CD4-positive, alpha-beta T cell treated with Interleukin-15 for 1 hour (primary cell): ENCODE measurements around the gene MAGI1.

Experiments used
- DNase-seq: peaks from one replicate; pipeline ENCODE4 v3.0.0-alpha.2; 2020

MAGI1 gene

DNA sequence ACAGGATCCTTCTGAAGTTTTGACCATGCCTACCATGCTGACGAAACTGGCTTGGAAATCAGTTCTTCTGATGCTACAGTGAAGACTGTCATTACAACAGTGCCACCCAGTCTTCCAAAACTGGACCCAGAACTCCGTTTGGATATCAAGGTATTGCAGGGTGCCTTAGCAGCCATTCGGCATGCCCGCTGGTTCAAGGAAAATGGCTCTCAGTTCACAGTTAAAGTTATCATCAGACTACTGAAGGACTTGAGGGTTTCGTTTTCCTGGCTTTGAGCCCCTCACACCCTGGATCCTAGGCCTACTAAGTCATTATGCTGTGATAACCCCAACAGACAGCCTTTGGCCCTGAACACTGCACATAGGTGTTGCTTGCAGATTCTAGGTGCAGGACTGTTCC lies 351.0 kb downstream of the MAGI1 start:
- DNase-seq: no peak

DNA sequence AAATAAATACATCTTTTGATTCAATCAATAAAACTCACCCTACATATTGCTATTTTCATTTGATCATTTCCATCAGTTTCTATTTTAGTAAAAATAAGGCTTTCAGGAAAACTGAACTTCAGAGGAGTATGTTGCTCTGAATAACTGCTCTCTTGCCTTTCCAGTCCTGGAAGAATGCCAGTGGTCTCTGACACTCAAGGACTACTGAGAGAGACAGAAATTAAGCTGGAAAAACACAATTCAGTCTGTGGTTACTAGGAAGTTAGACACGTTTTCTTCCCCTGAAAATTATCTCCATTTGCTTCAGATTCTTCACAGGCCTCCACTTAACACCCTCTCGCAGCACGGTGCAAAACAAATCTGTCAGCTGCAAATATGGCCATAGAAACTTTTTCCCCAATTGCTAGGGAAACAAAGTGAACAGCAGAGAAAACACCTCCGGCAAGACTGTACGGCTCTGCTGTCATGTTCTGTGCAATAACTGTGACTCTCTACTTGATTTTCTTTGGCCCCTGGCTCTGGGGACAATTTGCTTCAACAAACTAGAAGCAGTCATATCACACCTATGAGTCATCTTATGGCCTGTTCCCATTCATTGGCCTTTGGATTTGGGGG lies 353.0 kb downstream of the MAGI1 start:
- DNase-seq: no peak

DNA sequence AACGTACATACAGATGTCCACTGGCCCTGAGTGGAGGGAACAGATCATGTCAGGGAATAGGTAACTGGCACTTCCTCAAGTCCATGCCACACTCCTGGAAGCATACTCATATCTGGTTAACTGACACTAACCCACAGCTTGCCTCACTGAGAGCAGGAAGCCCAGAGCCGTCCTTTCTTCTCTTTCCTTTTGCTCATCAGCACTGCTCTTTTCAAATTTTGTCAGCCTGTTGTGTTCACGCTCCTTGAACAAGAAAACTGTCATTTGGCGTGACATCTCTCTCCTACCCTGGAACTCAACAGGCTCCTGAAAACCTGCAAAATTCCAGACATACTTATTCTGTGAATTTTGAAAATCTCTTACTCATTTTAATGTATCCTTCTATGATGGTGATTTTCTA lies 360.2 kb downstream of the MAGI1 start:
- DNase-seq: no peak

- no peak for DNase-seq
These were observed 361.2 kb downstream of the MAGI1 start for GRCh38 chr3:65677486-65678010.

DNA sequence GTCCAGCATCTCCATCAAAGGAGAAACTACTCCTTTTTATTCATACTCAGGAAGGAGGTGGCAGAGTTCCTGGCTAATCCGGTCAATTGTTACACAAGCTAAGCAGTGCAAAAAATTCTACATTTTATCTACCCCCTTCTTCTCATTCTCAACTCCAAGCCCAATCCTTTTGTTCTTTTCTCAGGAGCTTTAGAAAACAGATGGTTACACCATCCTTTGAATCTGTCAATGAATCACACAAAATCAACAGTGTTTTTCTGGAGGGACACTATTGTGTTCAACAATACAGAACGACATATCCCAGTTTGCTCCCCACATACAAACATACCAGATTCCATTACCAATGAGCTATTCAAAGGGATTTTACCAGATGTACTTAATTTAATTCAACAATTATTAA lies 362.1 kb downstream of the MAGI1 start:
- no peak for DNase-seq

GRCh38 chr3:65675011-65675410 lies 363.7 kb downstream of the MAGI1 start:
- DNase-seq: no peak

DNA sequence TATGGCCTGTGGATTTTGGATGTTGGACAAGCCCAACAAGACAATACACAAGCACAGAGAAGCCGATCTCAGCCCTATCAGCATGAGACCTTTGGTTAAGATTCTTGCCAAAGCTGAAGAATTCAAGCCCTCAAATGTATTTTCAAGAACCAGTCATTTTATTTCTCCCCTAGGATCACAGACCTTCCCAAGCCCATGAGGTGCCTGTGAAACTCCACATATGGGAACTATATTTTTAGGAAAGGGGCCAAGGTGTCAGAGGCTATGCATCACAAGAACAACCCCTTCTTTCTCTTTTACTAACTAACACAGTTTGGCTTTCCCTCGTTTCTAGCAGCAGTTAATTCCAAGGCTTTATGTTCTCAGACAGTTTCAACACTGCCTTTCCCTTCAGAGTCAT lies 364.5 kb downstream of the MAGI1 start:
- DNase-seq: no peak

GRCh38 chr3:65672871-65673815 lies 365.6 kb downstream of the MAGI1 start:
- no peak for DNase-seq

DNA sequence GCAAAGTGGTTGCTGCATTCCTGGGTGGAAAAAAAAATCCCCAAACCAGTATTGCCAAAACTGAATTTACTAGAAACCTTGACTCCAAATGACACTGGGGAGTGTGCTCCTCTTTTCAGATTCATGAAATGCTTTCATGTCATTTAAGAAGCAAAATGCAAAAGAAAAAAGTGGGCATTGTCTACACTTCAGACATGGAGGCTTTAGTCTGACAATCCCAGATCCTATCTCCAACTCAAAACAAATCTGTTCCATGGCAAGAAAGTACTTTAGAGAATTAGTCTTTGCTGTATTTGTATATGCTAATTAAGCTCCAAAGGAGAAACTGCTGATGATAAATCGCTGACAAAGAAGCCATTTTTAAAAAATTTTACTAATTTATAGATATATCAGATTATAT lies 366.7 kb downstream of the MAGI1 start:
- no peak for DNase-seq

DNA sequence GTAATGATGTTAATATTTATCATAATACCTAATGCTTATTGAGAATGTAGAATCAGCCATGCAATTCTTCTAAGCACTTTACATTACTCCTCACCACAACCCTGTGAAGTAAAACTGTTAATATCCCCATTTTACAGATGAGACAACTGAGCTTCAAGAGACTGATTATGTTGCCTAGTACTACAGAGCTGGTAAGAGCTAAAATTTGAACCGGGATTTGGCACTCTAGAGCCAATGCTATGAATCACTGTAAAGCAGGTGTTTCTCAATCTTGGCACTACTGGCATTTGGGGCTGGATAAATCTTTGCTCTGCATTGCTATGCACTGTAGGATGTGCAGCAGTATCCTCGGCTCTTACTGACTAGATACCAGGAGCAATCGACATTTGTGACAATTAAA lies 367.7 kb downstream of the MAGI1 start:
- no peak for DNase-seq

- no peak for DNase-seq
These were observed 369.4 kb downstream of the MAGI1 start for GRCh38 chr3:65669163-65669875.

DNA sequence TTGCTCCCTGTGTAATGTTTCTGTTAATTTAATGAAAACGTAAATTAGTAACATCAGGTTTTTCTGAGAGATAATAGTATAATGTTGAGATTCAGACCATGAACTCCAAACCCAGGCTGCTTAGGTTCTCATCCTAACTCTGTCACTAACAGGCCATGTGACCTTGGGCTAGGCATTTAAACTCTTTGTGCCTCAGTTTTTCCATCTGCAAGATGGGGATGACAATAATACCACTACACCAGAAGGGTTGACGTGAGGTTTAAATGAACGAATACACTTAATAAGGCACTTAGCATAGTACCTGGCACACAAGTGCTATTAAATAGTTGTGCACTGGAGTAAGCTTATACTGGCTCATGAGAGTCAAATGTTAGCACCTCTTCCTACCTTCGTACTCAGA lies 370.8 kb downstream of the MAGI1 start:
- DNase-seq: no peak

DNA sequence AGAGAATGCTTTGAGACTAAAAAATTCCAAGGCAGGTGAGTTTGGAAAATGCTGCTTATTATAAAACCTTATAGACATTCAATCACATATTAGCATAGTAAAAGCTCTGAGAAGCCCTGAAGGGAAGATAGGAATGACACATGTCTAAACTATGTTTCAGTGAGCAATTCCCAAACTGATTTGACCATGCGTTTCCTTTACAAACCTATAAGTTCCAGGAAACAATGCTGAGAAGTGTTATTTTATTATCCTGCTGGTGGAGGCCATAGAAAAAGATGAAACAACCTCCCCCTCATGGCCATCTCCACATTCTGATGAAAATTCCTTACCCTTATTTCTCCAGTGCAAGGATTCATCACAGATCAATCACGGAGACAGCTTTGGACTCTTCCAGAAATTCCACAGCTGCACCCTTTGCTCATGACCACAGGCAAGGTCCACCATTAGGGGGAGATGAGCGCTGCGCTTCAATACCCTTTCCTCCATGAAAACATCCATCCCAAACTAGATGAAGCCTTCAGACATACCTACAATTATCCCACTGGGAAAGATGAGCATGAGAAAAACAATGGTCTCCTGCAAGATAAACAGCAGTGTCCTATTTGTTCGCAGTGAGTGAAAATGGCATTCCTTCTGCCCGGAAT lies 372.1 kb downstream of the MAGI1 start:
- DNase-seq: no peak

- no peak for DNase-seq
These were observed 372.8 kb downstream of the MAGI1 start for GRCh38 chr3:65665915-65666314.

GRCh38 chr3:65664931-65665330 lies 373.8 kb downstream of the MAGI1 start:
- no peak for DNase-seq

DNA sequence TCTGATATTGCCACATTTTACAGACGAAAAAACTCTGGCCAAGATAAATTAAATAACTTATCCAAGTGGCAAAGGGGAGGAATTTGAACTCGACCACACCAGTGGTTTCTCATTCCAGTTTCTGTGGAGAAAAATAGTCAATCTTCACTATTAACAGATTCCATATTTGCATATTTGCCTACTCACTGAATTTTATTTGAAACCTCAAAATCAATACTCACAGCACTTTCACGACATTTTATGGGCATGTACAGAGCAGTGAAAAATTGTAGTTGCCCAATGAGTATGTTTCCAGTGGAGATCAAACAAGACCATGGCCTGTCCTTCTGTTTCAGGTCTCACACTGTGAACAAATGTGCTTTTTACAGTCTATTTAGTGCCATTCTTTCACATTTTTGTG lies 374.3 kb downstream of the MAGI1 start:
- no peak for DNase-seq

- DNase-seq: no peak
These were observed 376.6 kb downstream of the MAGI1 start for GRCh38 chr3:65662095-65662494.

DNA sequence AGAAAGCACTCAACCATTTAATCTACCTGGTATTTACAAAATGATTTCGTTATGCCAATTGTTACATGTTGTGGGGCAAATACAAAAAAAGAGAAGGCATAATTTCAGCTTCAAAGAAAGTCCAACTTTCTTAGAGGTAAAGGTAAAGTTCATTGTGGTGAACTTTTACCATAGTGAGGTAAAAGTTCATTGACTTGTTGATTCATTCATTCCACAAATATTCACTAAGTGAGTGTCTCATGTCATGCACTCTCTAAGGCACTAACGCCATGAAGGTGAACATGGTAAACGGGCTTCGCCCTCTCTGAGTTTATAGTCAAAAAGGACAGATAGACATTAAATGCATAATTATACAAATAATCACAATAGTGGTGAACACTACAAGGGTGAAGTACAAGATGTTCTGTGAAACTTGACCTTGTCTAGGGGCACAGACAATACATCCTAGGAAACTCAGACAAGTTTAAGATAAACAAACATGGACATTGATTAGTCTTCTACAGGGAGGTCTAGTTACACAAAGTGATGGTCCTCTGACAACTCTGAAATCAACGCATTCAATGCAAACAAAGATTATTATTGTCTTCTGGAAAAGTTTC lies 378.6 kb downstream of the MAGI1 start:
- no peak for DNase-seq

GRCh38 chr3:65659396-65659795 lies 379.3 kb downstream of the MAGI1 start:
- DNase-seq: no peak

DNA sequence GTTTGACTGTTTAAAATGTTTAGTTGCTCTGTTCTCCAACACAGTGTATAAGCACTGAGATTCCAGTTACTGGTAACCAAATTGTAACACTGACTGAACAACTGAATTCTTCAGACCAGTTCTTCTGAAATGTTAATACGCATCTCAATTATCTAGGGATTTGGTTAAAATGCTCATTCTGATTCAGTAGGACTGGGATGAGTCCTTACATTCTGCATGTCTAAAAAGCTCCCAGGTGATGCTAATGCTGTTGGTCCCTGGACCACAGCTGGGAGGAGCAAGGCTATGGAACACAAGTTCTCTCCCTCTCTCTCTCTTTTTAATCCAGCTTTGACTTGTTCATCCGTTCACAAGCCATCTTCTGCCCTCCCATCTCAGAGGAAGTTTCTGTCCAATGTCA lies 380.3 kb downstream of the MAGI1 start:
- no peak for DNase-seq

DNA sequence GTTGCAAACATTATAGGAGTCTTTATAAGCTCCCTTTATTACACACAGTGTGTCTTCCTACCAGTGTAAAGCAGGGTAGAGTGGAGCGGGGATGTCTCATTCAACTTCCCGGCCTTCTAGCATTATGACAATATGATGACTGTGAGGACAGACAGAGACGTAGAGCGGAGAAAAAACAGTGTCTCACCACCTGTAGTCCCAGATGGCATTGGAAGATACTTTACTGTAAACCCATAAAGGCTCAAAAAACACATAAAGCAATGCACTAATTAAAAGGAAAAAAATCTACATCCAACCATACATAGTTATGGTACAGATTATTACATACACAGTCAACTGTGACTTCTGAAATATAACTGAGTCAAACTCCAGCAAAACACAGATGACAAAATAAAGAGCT lies 383.7 kb downstream of the MAGI1 start:
- no peak for DNase-seq

- DNase-seq: no peak
These were observed 385.0 kb downstream of the MAGI1 start for GRCh38 chr3:65653731-65654130.

DNA sequence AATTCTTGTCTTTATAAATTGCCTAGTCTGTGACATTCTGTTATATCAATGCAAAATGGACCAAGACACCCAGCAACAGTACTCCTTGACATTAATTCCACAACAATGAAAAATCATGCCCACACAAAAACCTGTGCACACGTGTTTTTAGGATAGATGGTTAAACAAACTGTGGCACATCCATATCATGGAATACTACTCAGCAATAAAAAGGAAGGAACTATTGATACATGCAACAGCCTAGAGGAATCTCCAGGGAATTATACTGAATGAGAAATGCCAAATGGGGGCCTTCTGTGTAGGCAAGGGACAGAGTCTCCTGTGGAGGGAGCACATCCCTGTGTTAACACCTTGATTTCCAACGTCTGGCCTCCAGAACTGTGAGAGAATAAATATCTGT lies 388.5 kb downstream of the MAGI1 start:
- DNase-seq: no peak
